OCI-LY7 (cell line): ENCODE measurements around the gene ZNF609. TPM values are rescaled to one million over a fixed set of nuclear protein-coding genes. Genes with fewer than 3 reads are reported as not detected.

Source experiments
- BruUV-seq: library from RNA; stranded (reverse); fragments of 400-500 nt; replicated peaks from 2 replicates; lab custom pipeline; 2021; lab: Mats Ljungman, UMichigan
- CTCF ChIA-PET: fragments of 300-600 bp; sonication (Branson Sonifier 250); formaldehyde crosslinking; loops from one replicate; lab custom pipeline; 2022; ENCODE audit warnings: antibody characterized with exemption; ENCODE audit not compliant: unreplicated experiment; lab: Charles Lee
- POLR2A ChIA-PET: fragments of 300-600 bp; sonication (Branson Sonifier 250); formaldehyde crosslinking; loops from one replicate; lab custom pipeline; 2022; ENCODE audit warnings: antibody characterized with exemption; lab: Charles Lee
- DNase-seq: peaks from one replicate; pipeline ENCODE4 v3.0.0-alpha.2; 2015; ENCODE audit warnings: low spot score
- H2AFZ ChIP-seq: fragments of 200-600 bp; sonication (generic), shearing (Covaris generic); 2 replicates; pipeline ENCODE4 v1.6.1; 2014; ENCODE audit warnings: mild to moderate bottlenecking, antibody characterized with exemption, low read length, moderate library complexity
- H3K27ac ChIP-seq: fragments of 200-600 bp; sonication (generic); 2 replicates; pipeline ENCODE4 v1.5.1; 2014; ENCODE audit warnings: mixed run types, low read depth, mild to moderate bottlenecking, moderate library complexity, low read length, inconsistent platforms; ENCODE audit not compliant: poor library complexity, severe bottlenecking
- H3K36me3 ChIP-seq: fragments of 200-600 bp; sonication (generic); 2 replicates; pipeline ENCODE4 v1.6.1; 2014; ENCODE audit warnings: mild to moderate bottlenecking, antibody characterized with exemption, low read length, moderate library complexity, mixed read lengths; ENCODE audit not compliant: insufficient read depth
- H3K4me1 ChIP-seq: fragments of 200-600 bp; sonication (generic); 2 replicates; pipeline ENCODE4 v1.5.1; 2014; ENCODE audit warnings: mild to moderate bottlenecking, low read length; ENCODE audit not compliant: insufficient read depth, poor library complexity, severe bottlenecking
- H3K4me2 ChIP-seq: fragments of 200-600 bp; sonication (generic); 2 replicates; pipeline ENCODE4 v1.6.1; 2014; ENCODE audit warnings: mild to moderate bottlenecking, low read length
- H3K4me3 ChIP-seq: fragments of 200-600 bp; sonication (generic); 2 replicates; pipeline ENCODE4 v1.5.1; 2014; ENCODE audit warnings: mild to moderate bottlenecking, low read depth, low read length; ENCODE audit not compliant: poor library complexity, severe bottlenecking
- H3K79me2 ChIP-seq: fragments of 200-600 bp; sonication (generic); 2 replicates; pipeline ENCODE4 v1.6.1; 2016; ENCODE audit warnings: low read depth, mild to moderate bottlenecking, low read length, moderate library complexity, mixed read lengths; ENCODE audit not compliant: insufficient read depth
- H3K9me2 ChIP-seq: fragments of 200-600 bp; sonication (generic); 2 replicates; pipeline ENCODE4 v1.6.1; 2016; ENCODE audit warnings: mild to moderate bottlenecking, low read length, mixed read lengths; ENCODE audit not compliant: insufficient read depth
- H3K9me3 ChIP-seq: fragments of 200-600 bp; sonication (generic); 2 replicates; pipeline ENCODE4 v1.6.1; 2014; ENCODE audit warnings: mild to moderate bottlenecking, mixed run types, low read length, mixed read lengths
- H4K20me1 ChIP-seq: fragments of 200-600 bp; sonication (generic); 2 replicates; pipeline ENCODE4 v1.6.1; 2014; ENCODE audit warnings: mild to moderate bottlenecking, antibody characterized with exemption, low read length, moderate library complexity, mixed read lengths; ENCODE audit not compliant: insufficient read depth
- EZH2phosphoT487 ChIP-seq: fragments of 200-600 bp; sonication (generic); IDR thresholded peaks from 2 replicates; pipeline ENCODE4 v1.6.1; 2018; ENCODE audit warnings: low read depth, borderline replicate concordance, mild to moderate bottlenecking, mixed run types, antibody characterized with exemption, low read length, moderate library complexity, mixed read lengths
- intact Hi-C: fragments of 100-400 bp; cut with micrococcal nuclease; formaldehyde crosslinking; loops from one replicate; pipeline ENCODE4 v1.10.0; 2022; ENCODE audit not compliant: unreplicated experiment
- total RNA-seq, 2 experiments: library from RNA; depleted of rRNA in 1 of 2; stranded (reverse); fragments of >200 nt in 1 of 2; shearing (Covaris generic) in 1 of 2; gene quantifications; 2 replicates each; pipeline ENCODE4 v1.2.3, GENCODE V29; 2014 to 2022
- TF ChIP-seq, protein P1 (sequence below): fragments of 200-600 bp; sonication (generic); conservative IDR thresholded peaks from 2 replicates; pipeline ENCODE4 v1.5.1; 2014; ENCODE audit warnings: mild to moderate bottlenecking, antibody characterized with exemption, low read length, moderate library complexity, mixed read lengths

Gene ZNF609
- total RNA-seq, 2 experiments from 2014 or later, result 17.2 to 35.1 TPM

DNA sequence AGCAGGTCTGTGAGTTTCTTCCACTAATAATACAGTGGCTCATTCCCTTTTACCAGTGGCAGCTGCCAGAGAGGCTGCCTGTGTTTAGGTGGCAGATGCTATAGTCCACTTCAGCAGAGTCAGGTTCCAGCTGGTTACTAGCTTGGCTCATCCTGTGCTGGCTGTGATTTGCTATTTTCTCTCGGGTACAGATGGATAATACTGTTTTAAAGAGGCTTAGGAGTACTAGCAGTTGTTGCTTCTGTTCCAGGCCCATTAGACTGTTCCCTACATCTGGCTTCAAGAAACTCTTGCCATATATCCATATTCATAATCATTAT is 41.0 kb downstream of the ZNF609 start:
- ChIA-PET POLR2A (interaction anchor here (1.0 to 2.2 kb wide), 2 partner anchors 14 to 65 kb away, joined by 3 to 5 read pairs; no protein-coding TSS in a partner anchor), CTCF (no interaction called here)
- intact Hi-C loops, result no loop called here
- Histone ChIP-seq H3K9me3 (no peaks in the 10 kb centered on the region), H3K79me2 (peaks cover 12% of the 10 kb centered on the region; the same call in 1 of the 2 replicates), H3K4me3 (no peak overlapping the region), H3K4me2 (no peak overlapping the region), H3K4me1 (peaks cover 23% of the 10 kb centered on the region), H3K9me2 (no peaks in the 10 kb centered on the region), H4K20me1 (no peaks in the 10 kb centered on the region), H2AFZ (no peak overlapping the region), H3K36me3 (peaks cover 55% of the 10 kb centered on the region; the same call in 1 of the 2 replicates), H3K27ac (no peak overlapping the region)
- DNase-seq, result no peak
- BruUV-seq, result no TSS peak
- TF ChIP-seq, protein P1, sequence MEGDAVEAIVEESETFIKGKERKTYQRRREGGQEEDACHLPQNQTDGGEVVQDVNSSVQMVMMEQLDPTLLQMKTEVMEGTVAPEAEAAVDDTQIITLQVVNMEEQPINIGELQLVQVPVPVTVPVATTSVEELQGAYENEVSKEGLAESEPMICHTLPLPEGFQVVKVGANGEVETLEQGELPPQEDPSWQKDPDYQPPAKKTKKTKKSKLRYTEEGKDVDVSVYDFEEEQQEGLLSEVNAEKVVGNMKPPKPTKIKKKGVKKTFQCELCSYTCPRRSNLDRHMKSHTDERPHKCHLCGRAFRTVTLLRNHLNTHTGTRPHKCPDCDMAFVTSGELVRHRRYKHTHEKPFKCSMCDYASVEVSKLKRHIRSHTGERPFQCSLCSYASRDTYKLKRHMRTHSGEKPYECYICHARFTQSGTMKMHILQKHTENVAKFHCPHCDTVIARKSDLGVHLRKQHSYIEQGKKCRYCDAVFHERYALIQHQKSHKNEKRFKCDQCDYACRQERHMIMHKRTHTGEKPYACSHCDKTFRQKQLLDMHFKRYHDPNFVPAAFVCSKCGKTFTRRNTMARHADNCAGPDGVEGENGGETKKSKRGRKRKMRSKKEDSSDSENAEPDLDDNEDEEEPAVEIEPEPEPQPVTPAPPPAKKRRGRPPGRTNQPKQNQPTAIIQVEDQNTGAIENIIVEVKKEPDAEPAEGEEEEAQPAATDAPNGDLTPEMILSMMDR, result no peak

DNA sequence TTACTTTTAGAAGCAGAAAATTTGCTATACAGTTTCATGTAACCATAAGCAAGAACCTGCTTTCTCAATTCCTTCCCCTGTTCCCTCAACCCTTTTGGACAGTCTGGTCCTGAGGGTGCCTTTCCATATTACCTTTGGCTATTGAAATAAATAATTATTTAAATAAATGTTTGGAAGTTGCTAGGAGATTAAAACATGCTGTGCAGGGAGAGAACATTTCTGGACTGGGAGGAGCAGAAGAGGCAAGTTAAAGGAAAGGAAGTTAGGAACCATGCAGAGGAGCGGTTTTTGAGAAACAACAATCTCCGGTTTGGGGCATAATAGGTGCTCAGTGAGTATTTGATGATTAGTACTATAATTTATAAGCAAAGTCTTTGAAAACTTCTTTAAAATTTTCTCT is 41.8 kb downstream of the ZNF609 start:
- Histone ChIP-seq H2AFZ (no peak overlapping the region), H3K4me2 (no peak overlapping the region), H3K79me2 (peaks cover 12% of the 10 kb centered on the region; the same call in 1 of the 2 replicates), H3K4me3 (no peak overlapping the region), H4K20me1 (peaks cover 4% of the 10 kb centered on the region; the same call in 1 of the 2 replicates), H3K36me3 (peaks cover 53% of the 10 kb centered on the region; the same call in 1 of the 2 replicates), H3K27ac (no peak overlapping the region), H3K4me1 (peaks cover 28% of the 10 kb centered on the region), H3K9me3 (no peaks in the 10 kb centered on the region), H3K9me2 (no peaks in the 10 kb centered on the region)
- intact Hi-C loops, result no loop called here
- ChIA-PET CTCF (no interaction called here), POLR2A (interaction anchor here (1.0 to 2.2 kb wide), 3 partner anchors 12 to 64 kb away, joined by 3 to 8 read pairs (median 5); no protein-coding TSS in a partner anchor)
- TF ChIP-seq, protein P1, result no peak
- TF ChIP-seq EZH2phosphoT487, result no peak
- no peak for DNase-seq
- BruUV-seq, result no TSS peak

DNA sequence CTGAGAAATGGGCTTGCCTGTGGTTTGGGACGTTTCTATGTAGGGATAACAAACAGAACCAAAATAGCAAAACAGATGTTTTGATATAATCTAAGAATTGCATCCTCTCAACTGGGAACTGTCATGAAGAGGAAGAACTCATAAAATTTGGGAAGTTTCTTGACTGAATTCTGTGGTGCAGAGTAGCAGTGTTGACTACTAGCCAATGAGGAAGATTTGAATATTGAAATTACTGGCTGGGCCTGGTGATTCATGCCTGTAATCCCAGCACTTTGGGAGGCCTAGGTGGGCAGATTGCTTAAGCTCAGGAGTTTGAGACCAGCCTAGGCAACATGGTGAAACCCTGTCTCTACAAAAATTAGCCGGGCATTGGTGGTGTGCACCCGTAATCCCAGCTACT is 42.2 kb downstream of the ZNF609 start:
- POLR2A ChIA-PET, result interaction anchor here (0.5 to 1.8 kb wide), 6 partner anchors 8 to 254 kb away, joined by 3 to 8 read pairs (median 4); no protein-coding TSS in a partner anchor
- DNase-seq, result no peak
- Histone ChIP-seq H3K27ac (no peak overlapping the region), H3K36me3 (peaks cover 53% of the 10 kb centered on the region; the same call in 1 of the 2 replicates), H2AFZ (no peak overlapping the region), H3K9me2 (no peaks in the 10 kb centered on the region), H3K79me2 (peaks cover 13% of the 10 kb centered on the region; the same call in 1 of the 2 replicates), H4K20me1 (peaks cover 6% of the 10 kb centered on the region; the same call in 1 of the 2 replicates), H3K9me3 (no peaks in the 10 kb centered on the region), H3K4me3 (no peak overlapping the region), H3K4me1 (peaks cover 32% of the 10 kb centered on the region), H3K4me2 (peak overlapping the region; percentile 52; the same call in 1 of the 2 replicates)
- CTCF ChIA-PET, result no interaction called here
- no TSS peak for BruUV-seq
- intact Hi-C loops, result no loop called here
- no peak for TF ChIP-seq EZH2phosphoT487
- TF ChIP-seq, protein P1, result no peak
